Measurements from ENCODE around the gene RGS14.

DNA sequence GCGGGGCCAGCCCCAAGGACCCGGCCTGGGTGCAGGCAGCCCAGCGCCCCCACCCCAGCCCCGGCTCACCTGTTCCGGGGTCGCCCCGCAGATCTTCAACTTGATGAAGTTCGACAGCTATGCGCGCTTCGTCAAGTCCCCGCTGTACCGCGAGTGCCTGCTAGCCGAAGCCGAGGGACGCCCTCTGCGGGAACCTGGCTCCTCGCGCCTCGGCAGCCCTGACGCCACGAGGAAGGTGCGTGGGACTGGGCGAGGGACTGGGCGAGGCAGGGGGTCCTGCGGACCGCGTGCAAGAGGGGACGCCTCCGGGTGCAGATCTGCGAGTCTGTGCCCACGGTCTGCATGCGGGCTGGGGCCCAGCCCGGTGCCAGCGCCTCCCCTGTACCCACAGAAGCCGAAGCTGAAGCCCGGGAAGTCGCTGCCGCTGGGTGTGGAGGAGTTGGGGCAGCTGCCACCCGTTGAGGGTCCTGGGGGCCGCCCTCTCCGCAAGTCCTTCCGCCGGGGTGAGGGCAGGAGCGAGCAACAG, 9.7 kb downstream of the RGS14 start:
- TF ChIP-seq, protein P1, sequence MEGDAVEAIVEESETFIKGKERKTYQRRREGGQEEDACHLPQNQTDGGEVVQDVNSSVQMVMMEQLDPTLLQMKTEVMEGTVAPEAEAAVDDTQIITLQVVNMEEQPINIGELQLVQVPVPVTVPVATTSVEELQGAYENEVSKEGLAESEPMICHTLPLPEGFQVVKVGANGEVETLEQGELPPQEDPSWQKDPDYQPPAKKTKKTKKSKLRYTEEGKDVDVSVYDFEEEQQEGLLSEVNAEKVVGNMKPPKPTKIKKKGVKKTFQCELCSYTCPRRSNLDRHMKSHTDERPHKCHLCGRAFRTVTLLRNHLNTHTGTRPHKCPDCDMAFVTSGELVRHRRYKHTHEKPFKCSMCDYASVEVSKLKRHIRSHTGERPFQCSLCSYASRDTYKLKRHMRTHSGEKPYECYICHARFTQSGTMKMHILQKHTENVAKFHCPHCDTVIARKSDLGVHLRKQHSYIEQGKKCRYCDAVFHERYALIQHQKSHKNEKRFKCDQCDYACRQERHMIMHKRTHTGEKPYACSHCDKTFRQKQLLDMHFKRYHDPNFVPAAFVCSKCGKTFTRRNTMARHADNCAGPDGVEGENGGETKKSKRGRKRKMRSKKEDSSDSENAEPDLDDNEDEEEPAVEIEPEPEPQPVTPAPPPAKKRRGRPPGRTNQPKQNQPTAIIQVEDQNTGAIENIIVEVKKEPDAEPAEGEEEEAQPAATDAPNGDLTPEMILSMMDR (optimal IDR thresholded peaks at IDR 0.05 in 1 of 3, IDR thresholded peaks at IDR 0.05 in 1 of 3, conservative IDR thresholded peaks at IDR 0.05 in 1 of 3; ENCODE audit: extremely low read depth in 1 of 3, insufficient read depth in 2 of 3, low read length in 3 of 3), result no peak
- TF ChIP-seq EZH2 (IDR thresholded peaks at IDR 0.05; ENCODE audit: low read length), result no peak
